Right lobe of liver (tissue), 6 donors: Measurements from ENCODE around the gene NCCRP1. TPM values are rescaled to one million over a fixed set of nuclear protein-coding genes. Genes with fewer than 3 reads are reported as not detected.

Experiments
- ATAC-seq, 4 donors: fragments of 200-7000 bp; cut with Tn5 transposase; one replicate each; pipeline ENCODE4 v1.9.1; 2020; ENCODE audit warnings: mild to moderate bottlenecking in 4 of 4, moderate library complexity in 4 of 4
- DNase-seq, 3 donors: peaks; one replicate each; pipeline ENCODE4 v3.0.0-alpha.2; 2020
- H3K27ac ChIP-seq, 3 donors: fragments of 200-600 bp; one replicate each; pipeline ENCODE4 v1.8.0; 2022
- H3K27me3 ChIP-seq, 2 donors: fragments of 200-600 bp; one replicate each; pipeline ENCODE4 v1.8.0; 2022
- H3K36me3 ChIP-seq, 4 donors: fragments of 200-600 bp; sonication (generic) in 1 of 4; one replicate each; pipeline versions ENCODE4 v1.5.1 to v1.8.0; 2017 to 2022; ENCODE audit warnings: control low read depth in 1 of 4
- H3K4me1 ChIP-seq, 4 donors: fragments of 200-600 bp; sonication (generic) in 1 of 4; one replicate each; pipeline versions ENCODE4 v1.5.1 to v1.8.0; 2017 to 2022; ENCODE audit warnings: control low read depth in 1 of 4
- H3K4me3 ChIP-seq, 3 donors: fragments of 200-600 bp; one replicate each; pipeline ENCODE4 v1.8.0; 2022
- H3K9me3 ChIP-seq, 4 donors: fragments of 200-600 bp; sonication (generic) in 1 of 4; one replicate each; pipeline versions ENCODE4 v1.5.1 to v1.8.0; 2017 to 2022; ENCODE audit warnings: control low read depth in 1 of 4
- POLR2A ChIP-seq: fragments of 450-650 bp; IDR thresholded peaks from one replicate; pipeline ENCODE4 v1.6.1; 2017; ENCODE audit warnings: antibody characterized with exemption, mild to moderate bottlenecking
- WGBS: methylation state at CpG from one replicate; pipeline ENCODE4 v1.1.6; 2018; ENCODE audit warnings: low coverage, low lambda C conversion rate; ENCODE audit not compliant: insufficient coverage; ENCODE audit errors: missing lambda C conversion rate; 5-methylcytosine and 5-hydroxymethylcytosine counted together
- intact Hi-C, 2 donors: fragments of 100-400 bp; cut with DNase I; formaldehyde crosslinking; loops; one replicate each; pipeline versions ENCODE4 v1.11.2 to v1.14.1; 2022
- total RNA-seq, 6 experiments: library from RNA; depleted of rRNA in 2 of 6; stranded (reverse); fragments of >200 nt in 2 of 6; fragmentation: NEBNext Ultra II Directional in 3 of 6; extraction: Animal tissue kit (Norgen Biotek cat#: 25700) in 3 of 6; gene quantifications; one replicate each; pipeline versions ENCODE4 v1.1.0 to v1.2.4, GENCODE V29; 2016 to 2023
- TF ChIP-seq, protein P1 (sequence below), 4 donors: fragments of 200-600 bp in 3 of 4; fragments of 450-650 bp in 1 of 4; IDR thresholded peaks; one replicate each; pipeline versions ENCODE4 v1.5.1 to v1.8.0; 2016 to 2022; ENCODE audit warnings: antibody characterized with exemption in 4 of 4, mild to moderate bottlenecking in 2 of 4
- donor health status: DM: no; HTN: yes; CAD: no.
- donor health status: DM: no; HTN: no; CAD: no.
- donor health status: DM: no; HTN: no; CAD: no.
- donor health status: DM: no; HTN: yes; CAD: no.
- donor health status: DM: no; HTN: yes; CAD: no.

Gene NCCRP1
- total RNA-seq, 6 experiments from 2014 or later = not detected

DNA sequence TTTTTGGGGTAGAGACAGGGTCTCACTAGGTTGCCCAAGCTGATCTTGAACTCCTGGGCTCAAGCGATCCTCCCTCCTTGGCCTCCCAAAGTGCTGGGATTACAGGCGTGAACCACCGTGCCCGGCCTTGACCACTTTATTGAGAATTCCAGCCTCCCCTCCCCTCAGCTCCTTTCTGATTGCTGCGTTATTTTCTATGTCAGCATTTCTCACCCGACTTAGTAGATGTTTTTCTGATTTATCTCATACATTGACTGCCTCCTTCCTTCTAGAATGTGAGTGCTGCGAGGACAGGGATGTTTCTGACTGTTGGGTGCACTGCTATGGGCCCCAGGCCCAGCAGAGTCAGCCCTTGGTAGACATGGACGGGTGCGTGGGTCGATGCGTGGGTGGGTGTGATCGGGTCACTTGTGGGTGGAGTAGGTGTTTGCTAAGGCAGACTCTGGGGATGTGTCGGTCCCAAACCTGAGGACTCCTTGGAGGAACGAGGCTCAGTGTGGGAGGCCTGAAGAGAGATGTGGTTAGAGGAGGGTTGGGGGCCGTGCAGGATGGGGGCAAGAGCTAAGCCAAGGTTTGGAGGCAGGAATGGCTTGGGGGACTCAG lies 34.2 kb upstream of the NCCRP1 start:
- ATAC-seq (no peak), DNase-seq (no peak)
- 75% methylated on average over 12 of the region's 15 CpGs for WGBS

DNA sequence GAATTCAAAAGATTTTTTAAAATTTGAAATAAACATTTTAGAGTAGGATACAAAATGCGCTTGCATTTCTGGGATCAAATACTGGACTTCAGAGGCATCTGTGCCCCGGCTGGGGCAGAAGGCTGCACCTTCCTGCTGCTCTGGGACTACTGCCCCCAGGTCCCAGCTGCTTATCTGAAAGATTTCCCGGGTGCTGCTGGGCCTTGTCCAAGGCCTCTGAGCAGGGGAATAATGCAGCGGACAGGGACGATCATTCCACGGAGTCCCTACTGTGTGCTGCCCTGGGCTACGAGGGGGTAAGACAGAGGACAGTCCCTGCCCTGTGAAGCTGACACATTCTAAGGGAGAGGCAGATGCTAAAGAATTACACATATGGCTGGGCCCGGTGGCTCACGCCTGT lies 33.1 kb upstream of the NCCRP1 start:
- Histone ChIP-seq H3K27ac (no peak overlapping the region), H3K4me3 (no peak overlapping the region), H3K27me3 (no peaks in the 10 kb centered on the region), H3K4me1 (peaks cover 0 to 23% (median 0%) of the 10 kb centered on the region in 4 donors), H3K9me3 (no peaks in the 10 kb centered on the region), H3K36me3 (no peaks in the 10 kb centered on the region)
- no peak for DNase-seq
- ATAC-seq = no peak
- intact Hi-C loops = no loop called here
- WGBS = 76% methylated on average over 4 of the region's 9 CpGs
- no peak for TF ChIP-seq POLR2A
- TF ChIP-seq, protein P1, sequence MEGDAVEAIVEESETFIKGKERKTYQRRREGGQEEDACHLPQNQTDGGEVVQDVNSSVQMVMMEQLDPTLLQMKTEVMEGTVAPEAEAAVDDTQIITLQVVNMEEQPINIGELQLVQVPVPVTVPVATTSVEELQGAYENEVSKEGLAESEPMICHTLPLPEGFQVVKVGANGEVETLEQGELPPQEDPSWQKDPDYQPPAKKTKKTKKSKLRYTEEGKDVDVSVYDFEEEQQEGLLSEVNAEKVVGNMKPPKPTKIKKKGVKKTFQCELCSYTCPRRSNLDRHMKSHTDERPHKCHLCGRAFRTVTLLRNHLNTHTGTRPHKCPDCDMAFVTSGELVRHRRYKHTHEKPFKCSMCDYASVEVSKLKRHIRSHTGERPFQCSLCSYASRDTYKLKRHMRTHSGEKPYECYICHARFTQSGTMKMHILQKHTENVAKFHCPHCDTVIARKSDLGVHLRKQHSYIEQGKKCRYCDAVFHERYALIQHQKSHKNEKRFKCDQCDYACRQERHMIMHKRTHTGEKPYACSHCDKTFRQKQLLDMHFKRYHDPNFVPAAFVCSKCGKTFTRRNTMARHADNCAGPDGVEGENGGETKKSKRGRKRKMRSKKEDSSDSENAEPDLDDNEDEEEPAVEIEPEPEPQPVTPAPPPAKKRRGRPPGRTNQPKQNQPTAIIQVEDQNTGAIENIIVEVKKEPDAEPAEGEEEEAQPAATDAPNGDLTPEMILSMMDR (IDR thresholded peaks at IDR 0.05) = no peak

More for the DNA sequence above, 34.2 kb upstream of the NCCRP1 start:
- no peak for TF ChIP-seq POLR2A
- TF ChIP-seq, protein P1 (IDR thresholded peaks at IDR 0.05) = no peak
- Histone ChIP-seq H3K4me3 (no peak overlapping the region), H3K27ac (no peak overlapping the region), H3K36me3 (no peaks in the 10 kb centered on the region), H3K4me1 (peaks cover 0 to 24% (median 0%) of the 10 kb centered on the region in 4 donors), H3K9me3 (no peaks in the 10 kb centered on the region), H3K27me3 (no peaks in the 10 kb centered on the region)
- intact Hi-C loops = no loop called here

- Histone ChIP-seq H3K4me3 (no peak overlapping the region), H3K27me3 (no peaks in the 10 kb centered on the region), H3K27ac (no peak overlapping the region), H3K4me1 (peaks cover 0 to 23% (median 0%) of the 10 kb centered on the region in 4 donors), H3K9me3 (no peaks in the 10 kb centered on the region), H3K36me3 (no peaks in the 10 kb centered on the region)
- 100% methylated on average over 3 of the region's 6 CpGs for WGBS
- TF ChIP-seq, protein P1 (IDR thresholded peaks at IDR 0.05) = no peak
- TF ChIP-seq POLR2A = no peak
- intact Hi-C loops = no loop called here
- ATAC-seq (no peak), DNase-seq (no peak)
Observed at GRCh38 chr19:39164289-39164688, 32.5 kb upstream of the NCCRP1 start.

DNA sequence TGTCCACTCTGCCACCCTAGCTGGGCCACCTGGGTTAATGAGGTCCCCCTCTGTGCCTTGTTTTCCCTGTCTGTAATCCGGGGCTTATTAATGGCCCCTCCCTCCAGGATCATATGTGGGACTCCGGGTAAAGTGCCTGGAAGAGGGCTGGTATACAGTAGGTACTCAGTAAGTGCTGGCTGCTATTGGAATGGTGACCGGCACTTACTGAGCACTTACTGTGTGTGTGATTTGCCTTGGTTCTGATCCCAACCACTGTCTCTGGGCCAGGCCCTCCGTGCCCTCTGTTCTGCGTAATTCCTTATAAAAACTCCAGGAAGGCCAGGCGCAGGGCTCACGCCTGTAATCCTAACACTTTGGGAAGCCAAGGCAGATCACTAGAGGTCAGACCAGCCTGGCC lies 30.9 kb upstream of the NCCRP1 start:
- H3K4me3 ChIP-seq = no peak overlapping the region
- H3K27ac ChIP-seq = no peak overlapping the region
- ATAC-seq (no peak), DNase-seq (no peak)
- H3K36me3 ChIP-seq = no peaks in the 10 kb centered on the region
- 93% methylated on average over 2 of the region's 7 CpGs for WGBS
- H3K9me3 ChIP-seq = no peaks in the 10 kb centered on the region
- intact Hi-C loops = no loop called here
- TF ChIP-seq POLR2A = no peak
- TF ChIP-seq, protein P1 (IDR thresholded peaks at IDR 0.05) = no peak
- H3K4me1 ChIP-seq = peaks cover 0 to 18% (median 0%) of the 10 kb centered on the region in 4 donors
- H3K27me3 ChIP-seq = no peaks in the 10 kb centered on the region
